Progenitor cell of endocrine pancreas (in vitro differentiated cells): ENCODE results near the gene STH. TPM values are rescaled to one million over a fixed set of nuclear protein-coding genes. Genes with fewer than 3 reads are reported as not detected.

Experiments
- DNase-seq: peaks from one replicate; pipeline ENCODE4 v3.0.0; 2021; ENCODE audit warnings: low spot score; ENCODE audit not compliant: unreplicated experiment
- H3K27ac Mint-ChIP-seq: 2 replicates; pipeline ENCODE4 v1.8.0; 2021; ENCODE audit warnings: mild to moderate bottlenecking, moderate library complexity, mixed read lengths
- H3K27me3 Mint-ChIP-seq: 2 replicates; pipeline ENCODE4 v1.8.0; 2021; ENCODE audit warnings: mixed read lengths
- H3K36me3 Mint-ChIP-seq: 2 replicates; pipeline ENCODE4 v1.8.0; 2022; ENCODE audit warnings: mixed read lengths; ENCODE audit not compliant: insufficient read depth
- H3K4me1 Mint-ChIP-seq: 2 replicates; pipeline ENCODE4 v1.8.0; 2021; ENCODE audit warnings: low read depth, mixed read lengths
- H3K4me3 Mint-ChIP-seq: 2 replicates; pipeline ENCODE4 v1.8.0; 2021; ENCODE audit warnings: low read depth, mild to moderate bottlenecking, moderate library complexity, mixed read lengths
- H3K9me3 Mint-ChIP-seq: 2 replicates; pipeline ENCODE4 v1.8.0; 2021; ENCODE audit warnings: low read depth, mixed read lengths
- CTCF ChIP-seq: fragments of 200-600 bp; sonication (generic); IDR thresholded peaks from one replicate; pipeline ENCODE4 v1.5.0; 2021; ENCODE audit warnings: antibody characterized with exemption, mild to moderate bottlenecking; ENCODE audit not compliant: unreplicated experiment
- total RNA-seq: library from RNA; stranded (reverse); gene quantifications from 2 replicates; pipeline ENCODE4 v1.2.1, GENCODE V29; 2021

The STH gene
- total RNA-seq, 1 donor from 2014 or later: not detected

- no peak for DNase-seq
- no peaks in the 10 kb centered on the region for H3K9me3 Mint-ChIP-seq
- H3K4me1 Mint-ChIP-seq: peaks cover 7% of the 10 kb centered on the region
- no peak overlapping the region for H3K27ac Mint-ChIP-seq
- no peaks in the 10 kb centered on the region for H3K36me3 Mint-ChIP-seq
- TF ChIP-seq CTCF: no peak
- no peak overlapping the region for H3K4me3 Mint-ChIP-seq
- peaks cover 24% of the 10 kb centered on the region for H3K27me3 Mint-ChIP-seq
Observed at GRCh38 chr17:45963283-45963682, 35.8 kb upstream of the STH start.

- DNase-seq: no peak
- H3K36me3 Mint-ChIP-seq: no peaks in the 10 kb centered on the region
- peaks cover 7% of the 10 kb centered on the region for H3K4me1 Mint-ChIP-seq
- H3K9me3 Mint-ChIP-seq: no peaks in the 10 kb centered on the region
- H3K27me3 Mint-ChIP-seq: peaks cover 24% of the 10 kb centered on the region
- no peak for TF ChIP-seq CTCF
- H3K27ac Mint-ChIP-seq: no peak overlapping the region
- H3K4me3 Mint-ChIP-seq: no peak overlapping the region
Observed at GRCh38 chr17:45963889-45964288, 35.2 kb upstream of the STH start.

- no peak for DNase-seq
- peaks cover under 1% of the 10 kb centered on the region for H3K9me3 Mint-ChIP-seq
Observed at GRCh38 chr17:45964634-45965033, 34.4 kb upstream of the STH start.

DNA sequence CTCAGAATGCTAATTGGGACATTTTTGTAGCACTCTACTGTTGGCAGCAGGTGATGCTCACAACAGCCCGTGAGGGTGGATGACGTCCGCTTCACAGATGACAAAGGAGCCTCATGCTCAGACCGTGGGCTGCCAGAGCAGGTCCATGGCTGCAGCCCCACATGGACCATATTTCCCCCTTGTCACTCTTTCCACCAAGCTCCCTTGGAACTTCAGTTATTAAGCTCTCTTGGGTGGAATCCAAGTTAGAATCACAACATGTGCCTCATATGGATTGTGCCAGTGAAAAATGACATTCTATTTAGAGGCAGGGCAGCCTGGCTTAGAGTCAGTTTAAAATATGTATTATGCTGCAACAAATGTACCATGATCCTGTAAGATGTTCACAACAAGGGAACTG, 33.2 kb upstream of the STH start:
- H3K4me1 Mint-ChIP-seq: peaks cover 7% of the 10 kb centered on the region
- peaks cover 27% of the 10 kb centered on the region for H3K27me3 Mint-ChIP-seq
- TF ChIP-seq CTCF: no peak
- no peak for DNase-seq
- no peaks in the 10 kb centered on the region for H3K36me3 Mint-ChIP-seq
- H3K9me3 Mint-ChIP-seq: peaks cover 4% of the 10 kb centered on the region
- H3K4me3 Mint-ChIP-seq: no peak overlapping the region
- no peak overlapping the region for H3K27ac Mint-ChIP-seq

More at GRCh38 chr17:45964634-45965033, 34.4 kb upstream of the STH start:
- H3K4me1 Mint-ChIP-seq: peaks cover 7% of the 10 kb centered on the region
- no peaks in the 10 kb centered on the region for H3K36me3 Mint-ChIP-seq
- H3K27ac Mint-ChIP-seq: no peak overlapping the region
- H3K27me3 Mint-ChIP-seq: peaks cover 25% of the 10 kb centered on the region
- TF ChIP-seq CTCF: no peak
- H3K4me3 Mint-ChIP-seq: no peak overlapping the region

- H3K36me3 Mint-ChIP-seq: no peaks in the 10 kb centered on the region
- H3K9me3 Mint-ChIP-seq: peaks cover 4% of the 10 kb centered on the region
- H3K4me1 Mint-ChIP-seq: peaks cover 7% of the 10 kb centered on the region
- no peak for DNase-seq
- TF ChIP-seq CTCF: no peak
- H3K27ac Mint-ChIP-seq: no peak overlapping the region
- H3K27me3 Mint-ChIP-seq: peaks cover 27% of the 10 kb centered on the region
- no peak overlapping the region for H3K4me3 Mint-ChIP-seq
Observed at GRCh38 chr17:45966606-45967280, 32.3 kb upstream of the STH start.
